IMR-90 (cell line): ENCODE measurements around the gene KMT2C. TPM values are rescaled to one million over a fixed set of nuclear protein-coding genes. Genes with fewer than 3 reads are reported as not detected.
"Not testable (repeated sequence)": the region's sequence is repeated elsewhere in the genome, so short reads cannot be mapped to it uniquely, and the experiment has no call there.

Experiments used
- ATAC-seq: fragments of 200-7000 bp; cut with Tn5 transposase; 2 replicates; pipeline ENCODE4 v1.9.1; 2020; ENCODE audit warnings: low read depth, mild to moderate bottlenecking, moderate library complexity
- BruUV-seq: library from RNA; stranded (reverse); fragments of 400-500 nt; replicated peaks from 2 replicates; lab custom pipeline; 2021; lab: Mats Ljungman, UMichigan
- CTCF ChIA-PET: fragments of 300-600 bp; formaldehyde crosslinking; extraction: SDS; loops from one replicate; lab custom pipeline; 2021; ENCODE audit warnings: antibody characterized with exemption; lab: Yijun Ruan, JAX
- POLR2A ChIA-PET: fragments of 300-600 bp; sonication (Branson Sonifier 250); formaldehyde crosslinking; loops from one replicate; lab custom pipeline; 2022; ENCODE audit warnings: antibody characterized with exemption; ENCODE audit not compliant: unreplicated experiment; lab: Charles Lee
- DNase-seq: peaks from one replicate; pipeline ENCODE4 v3.0.0; 2013
- H2AFZ ChIP-seq: replicated peaks from 2 replicates; pipeline ENCODE3; 2013; ENCODE audit warnings: low read length, mild to moderate bottlenecking; ENCODE audit not compliant: poor library complexity
- H2AK5ac ChIP-seq: 2 replicates; pipeline ENCODE4 v1.6.1; 2013; ENCODE audit warnings: low read depth, low read length, inconsistent platforms
- H2AK9ac ChIP-seq: replicated peaks from 2 replicates; pipeline ENCODE3; 2013; ENCODE audit warnings: mild to moderate bottlenecking, low read depth, low read length, moderate library complexity; ENCODE audit not compliant: poor library complexity
- H2BK120ac ChIP-seq: 2 replicates; pipeline ENCODE4 v1.6.1; 2013; ENCODE audit warnings: low read depth, low read length, inconsistent platforms
- H2BK15ac ChIP-seq: 3 replicates; pipeline ENCODE4 v1.6.1; 2013; ENCODE audit warnings: low read depth, low read length, inconsistent platforms
- H2BK20ac ChIP-seq: 2 replicates; pipeline ENCODE4 v1.6.1; 2013; ENCODE audit warnings: low read depth, mild to moderate bottlenecking, inconsistent platforms, low read length, moderate library complexity
- H2BK5ac ChIP-seq: 2 replicates; pipeline ENCODE4 v1.6.1; 2013; ENCODE audit warnings: mild to moderate bottlenecking, low read depth, low read length, inconsistent platforms; ENCODE audit not compliant: poor library complexity, severe bottlenecking
- H3K14ac ChIP-seq: replicated peaks from 2 replicates; pipeline ENCODE4 v1.6.1; 2013; ENCODE audit warnings: low read depth, low read length, inconsistent platforms
- H3K18ac ChIP-seq: 2 replicates; pipeline ENCODE4 v1.6.1; 2013; ENCODE audit warnings: low read depth, low read length, control low read depth
- H3K23ac ChIP-seq: 2 replicates; pipeline ENCODE4 v1.6.1; 2013; ENCODE audit warnings: low read depth, low read length, inconsistent platforms
- H3K27ac ChIP-seq: 2 replicates; pipeline ENCODE4 v1.5.1; 2013; ENCODE audit warnings: mild to moderate bottlenecking, control low read depth, low read length; ENCODE audit not compliant: insufficient read depth
- H3K27me3 ChIP-seq: 2 replicates; pipeline ENCODE4 v1.6.1; 2013; ENCODE audit warnings: low read length; ENCODE audit not compliant: control insufficient read depth, insufficient read depth
- H3K36me3 ChIP-seq: 2 replicates; pipeline ENCODE4 v1.6.1; 2013; ENCODE audit warnings: low read length, mixed read lengths; ENCODE audit not compliant: control insufficient read depth, insufficient read depth
- H3K4ac ChIP-seq: 2 replicates; pipeline ENCODE4 v1.6.1; 2013; ENCODE audit warnings: low read depth, low read length, inconsistent platforms
- H3K4me1 ChIP-seq: 2 replicates; pipeline ENCODE4 v1.6.1; 2013; ENCODE audit warnings: low read length, mixed read lengths; ENCODE audit not compliant: control insufficient read depth, insufficient read depth
- H3K4me2 ChIP-seq: 2 replicates; pipeline ENCODE4 v1.6.1; 2013; ENCODE audit warnings: low read depth, mild to moderate bottlenecking, control low read depth, low read length, moderate library complexity
- H3K4me3 ChIP-seq: 2 replicates; pipeline ENCODE4 v1.5.1; 2013; ENCODE audit warnings: low read depth, mild to moderate bottlenecking, control low read depth, low read length, moderate library complexity; ENCODE audit not compliant: insufficient read depth
- H3K56ac ChIP-seq: 2 replicates; pipeline ENCODE4 v1.6.1; 2013; ENCODE audit warnings: low read length, inconsistent platforms; ENCODE audit not compliant: insufficient read depth; ENCODE audit errors: extremely low read depth
- H3K79me1 ChIP-seq, 2 experiments: 2 replicates each; pipeline ENCODE4 v1.6.1; 2013; ENCODE audit warnings: low read length in 2 of 2, inconsistent platforms in 1 of 2, low read depth in 1 of 2
- H3K9ac ChIP-seq: 2 replicates; pipeline ENCODE4 v1.6.1; 2013; ENCODE audit warnings: low read depth, low read length, control low read depth
- H3K9me1 ChIP-seq: 2 replicates; pipeline ENCODE4 v1.6.1; 2013; ENCODE audit warnings: low read length, inconsistent platforms; ENCODE audit not compliant: insufficient read depth
- H3K9me3 ChIP-seq: 2 replicates; pipeline ENCODE4 v1.6.1; 2013; ENCODE audit warnings: low read length; ENCODE audit not compliant: control insufficient read depth, insufficient read depth
- H4K20me1 ChIP-seq: 2 replicates; pipeline ENCODE4 v1.6.1; 2013; ENCODE audit warnings: low read length, inconsistent platforms; ENCODE audit not compliant: insufficient read depth
- H4K5ac ChIP-seq: 2 replicates; pipeline ENCODE4 v1.6.1; 2013; ENCODE audit warnings: mild to moderate bottlenecking, low read depth, low read length, control low read depth
- H4K8ac ChIP-seq, 2 experiments: 2 replicates each; pipeline ENCODE4 v1.6.1; 2013; ENCODE audit warnings: low read depth in 2 of 2, low read length in 2 of 2, control low read depth in 1 of 2, inconsistent platforms in 1 of 2
- H4K91ac ChIP-seq: 2 replicates; pipeline ENCODE4 v1.6.1; 2013; ENCODE audit warnings: low read depth, low read length, inconsistent platforms; ENCODE audit not compliant: insufficient read depth
- MAZ ChIP-seq: IDR thresholded peaks from 2 replicates; pipeline ENCODE4 v1.6.1; 2012; ENCODE audit warnings: low read depth, mild to moderate bottlenecking, low read length, improper control_type of control experiment, moderate library complexity, borderline replicate concordance
- SMC3 ChIP-seq: fragments of 150-350 bp; IDR thresholded peaks from 2 replicates; pipeline ENCODE4 v1.6.1; 2016; ENCODE audit warnings: low read depth, mild to moderate bottlenecking, antibody characterized with exemption, low read length, moderate library complexity
- WGBS, 2 experiments: methylation state at CpG; one replicate each; pipeline versions ENCODE4 v1.1.5 to v1.1.7; 2013; ENCODE audit warnings: missing lambda C conversion rate in 2 of 2; ENCODE audit not compliant: insufficient read length in 1 of 2; ENCODE audit errors: extremely low coverage in 2 of 2; 5-methylcytosine and 5-hydroxymethylcytosine counted together
- dilution Hi-C: fragments of 300-500 bp; cut with HindIII; formaldehyde crosslinking; loops from one replicate; pipeline ENCODE4 v1.14.3; 2018; ENCODE audit warnings: low sequenced_read_pairs; ENCODE audit not compliant: unreplicated experiment
- in situ Hi-C: fragments of 300-500 bp; cut with MboI; formaldehyde crosslinking; loops from 3 replicates; pipeline ENCODE4 v1.14.3; 2019; ENCODE audit warnings: low sequenced_read_pairs, inconsistent platforms, mixed read lengths
- intact Hi-C: fragments of 100-400 bp; cut with micrococcal nuclease; formaldehyde crosslinking; loops from 2 replicates; pipeline ENCODE4 v1.10.0; 2022
- polyA plus RNA-seq, 3 experiments: library from polyadenylated mRNA; depleted of rRNA; stranded (reverse); fragments of >200 nt; gene quantifications; 2 replicates each; pipeline ENCODE4 v1.2.3, GENCODE V29; 2012; ENCODE audit warnings: low replicate concordance in 1 of 3
- total RNA-seq: library from RNA; depleted of rRNA; stranded (reverse); fragments of >200 nt; gene quantifications from 2 replicates; pipeline ENCODE4 v1.2.3, GENCODE V29; 2012

The KMT2C gene
- total and polyA plus RNA-seq, 2 of the 4 experiments (the other 2 are of a cell fraction): 8.0 to 23.3 TPM

- Histone ChIP-seq H3K4me2 (peak overlapping the region; percentile 31; the same call in 1 of the 2 replicates), H3K79me1 (peaks cover 17 to 40% of the 10 kb centered on the region in 2 experiments), H2BK5ac (peak overlapping the region; percentile 86), H3K4me1 (peaks cover 4% of the 10 kb centered on the region), H3K27me3 (no peaks in the 10 kb centered on the region), H3K27ac (no peak overlapping the region), H4K8ac (no peak overlapping the region), H3K9me1 (peaks cover 3% of the 10 kb centered on the region; the same call in 1 of the 2 replicates), H3K14ac (no peak overlapping the region), H2AFZ (no peak overlapping the region), H3K4me3 (no peak overlapping the region), H3K9ac (no peak overlapping the region), H2BK120ac (no peak overlapping the region), H3K56ac (no peak overlapping the region; the same call in 1 of the 2 replicates), H3K9me3 (no peaks in the 10 kb centered on the region), H3K18ac (no peak overlapping the region), H3K36me3 (peaks cover 10% of the 10 kb centered on the region), H2BK20ac (0 out of 2 replicates have a peak overlapping the region, but pooled peaks have one; percentile 37), H2AK5ac (no peak overlapping the region), H4K20me1 (peaks cover 3% of the 10 kb centered on the region; the same call in 1 of the 2 replicates), H3K4ac (no peak overlapping the region; the same call in 1 of the 2 replicates), H2BK15ac (no peak overlapping the region), H2AK9ac (no peak overlapping the region), H4K91ac (no peak overlapping the region), H4K5ac (no peak overlapping the region), H3K23ac (no peak overlapping the region)
- in situ Hi-C loops: no loop called here
- CTCF ChIA-PET: no interaction called here
- intact Hi-C loops: no loop called here
- ATAC-seq (peak; percentile 92), DNase-seq (peak; percentile 73)
- WGBS, 2 experiments: no CpG with 5 or more reads among the region's 1 CpG
- no TSS peak for BruUV-seq
- TF ChIP-seq MAZ (no peak), SMC3 (no peak)
- POLR2A ChIA-PET: no interaction called here
- dilution Hi-C loops: no loop called here
These were observed 81.7 kb downstream of the KMT2C start for GRCh38 chr7:152354061-152354460.

- intact Hi-C loops, H4K5ac ChIP-seq, H4K91ac ChIP-seq, H3K9me1 ChIP-seq, H3K27me3 ChIP-seq, H3K56ac ChIP-seq, CTCF ChIA-PET, BruUV-seq, H2BK120ac ChIP-seq, H3K27ac ChIP-seq, H3K4me3 ChIP-seq, H3K23ac ChIP-seq, dilution Hi-C loops, H3K18ac ChIP-seq, H3K4me1 ChIP-seq, H3K9ac ChIP-seq, H2BK20ac ChIP-seq, H3K14ac ChIP-seq, in situ Hi-C loops, ATAC-seq, H3K9me3 ChIP-seq, H2AFZ ChIP-seq, H2AK5ac ChIP-seq, H2BK15ac ChIP-seq, H2AK9ac ChIP-seq, H3K4me2 ChIP-seq, H4K20me1 ChIP-seq: not testable (repeated sequence)
- peak; percentile 31 for DNase-seq
- peaks cover 12% of the 10 kb centered on the region for H3K36me3 ChIP-seq
- POLR2A ChIA-PET: interaction anchor here (0.5 kb wide), 1 partner anchor 67 kb away, joined by 3 read pairs; no protein-coding TSS in a partner anchor
- H3K4ac ChIP-seq: peak overlapping the region; percentile 30; the same call in 1 of the 2 replicates
- peak overlapping the region; percentile 81 for H2BK5ac ChIP-seq
- WGBS, 2 experiments: no CpG with 5 or more reads among the region's 5 CpGs
- peaks cover 17 to 44% of the 10 kb centered on the region in 2 experiments for H3K79me1 ChIP-seq
- peak overlapping the region in 1 of 2 experiments; percentile 35; a peak in 2 of 4 replicates for H4K8ac ChIP-seq
These were observed 82.5 kb downstream of the KMT2C start for GRCh38 chr7:152353281-152353680.
